HG02884 (cell line): ENCODE data around the gene PYCARD.
"Not testable (repeated sequence)": the region's sequence is repeated elsewhere in the genome, so short reads cannot be mapped to it uniquely, and the experiment has no call there.

Experiments
- ATAC-seq: cut with Tn5 transposase; IDR thresholded peaks from one replicate; pipeline ENCODE4 v1.9.1; 2021; ENCODE audit warnings: mild to moderate bottlenecking, moderate library complexity; ENCODE audit not compliant: unreplicated experiment

Gene PYCARD

GRCh38 chr16:31215287-31216162 lies 13.0 kb upstream of the PYCARD start:
- ATAC-seq, result no peak

- ATAC-seq, result no peak
Measured at GRCh38 chr16:31214708-31215286, 12.2 kb upstream of the PYCARD start.

GRCh38 chr16:31213877-31214707 lies 11.5 kb upstream of the PYCARD start, which contains the start of gene TRIM72:
TSS of gene TRIM72 (plus strand) at chr16:31214119. CDS start at chr16:31214739, 620 bp downstream.
- ATAC-seq, result no peak

- ATAC-seq, result no peak
Measured at GRCh38 chr16:31213342-31213741, 10.8 kb upstream of the PYCARD start.

- no peak for ATAC-seq
Measured at GRCh38 chr16:31206776-31207175, 4.2 kb upstream of the PYCARD start.

GRCh38 chr16:31204871-31205666 lies 2.5 kb upstream of the PYCARD start:
- ATAC-seq, result no peak

GRCh38 chr16:31201582-31202413 lies 762 bp downstream of the PYCARD start:
- peak; percentile 43 for ATAC-seq

GRCh38 chr16:31200821-31201568 lies 1.6 kb downstream of the PYCARD start:
- no peak for ATAC-seq

GRCh38 chr16:31200111-31200510 lies 2.4 kb downstream of the PYCARD start:
- ATAC-seq, result not testable (repeated sequence)

- no peak for ATAC-seq
Measured at GRCh38 chr16:31199430-31200041, 3.0 kb downstream of the PYCARD start.

GRCh38 chr16:31198207-31198882 lies 4.2 kb downstream of the PYCARD start:
- no peak for ATAC-seq

GRCh38 chr16:31196324-31197088 lies 6.1 kb downstream of the PYCARD start:
- no peak for ATAC-seq

- ATAC-seq, result not testable (repeated sequence)
Measured at GRCh38 chr16:31195861-31196260, 6.7 kb downstream of the PYCARD start.

GRCh38 chr16:31194898-31195297 lies 7.7 kb downstream of the PYCARD start:
- no peak for ATAC-seq

GRCh38 chr16:31193874-31194273 lies 8.7 kb downstream of the PYCARD start:
- ATAC-seq, result no peak

GRCh38 chr16:31192856-31193642 lies 9.5 kb downstream of the PYCARD start:
- ATAC-seq, result no peak
